Smooth muscle cell (in vitro differentiated cells): ENCODE results near the gene COQ5. TPM values are rescaled to one million over a fixed set of nuclear protein-coding genes. Genes with fewer than 3 reads are reported as not detected.

Experiments used
- DNase-seq: peaks from one replicate; lab custom pipeline; 2025; ENCODE audit not compliant: unreplicated experiment; lab: John Stamatoyannopoulos, UW
- H2AFZ ChIP-seq: fragments of 200-600 bp; sonication (generic); 2 replicates; pipeline ENCODE4 v1.6.0; 2016; ENCODE audit warnings: antibody characterized with exemption, low read depth, mild to moderate bottlenecking
- H3F3A ChIP-seq: fragments of 200-600 bp; sonication (generic); 2 replicates; pipeline ENCODE4 v1.6.0; 2017; ENCODE audit warnings: antibody characterized with exemption, low read depth
- H3K27ac ChIP-seq: fragments of 200-600 bp; sonication (generic); 2 replicates; pipeline ENCODE4 v1.5.1; 2016; ENCODE audit warnings: low read depth, mild to moderate bottlenecking
- H3K27me3 ChIP-seq: fragments of 200-600 bp; sonication (generic); 2 replicates; pipeline ENCODE4 v1.6.1; 2016; ENCODE audit warnings: low read depth, mild to moderate bottlenecking
- H3K36me3 ChIP-seq: fragments of 200-600 bp; sonication (generic); 2 replicates; pipeline ENCODE4 v1.5.1; 2016; ENCODE audit warnings: low read depth
- H3K4me1 ChIP-seq: fragments of 200-600 bp; sonication (generic); 2 replicates; pipeline ENCODE4 v1.5.1; 2016; ENCODE audit warnings: low read depth
- H3K4me2 ChIP-seq: fragments of 200-600 bp; sonication (generic); 2 replicates; pipeline ENCODE4 v1.6.0; 2016; ENCODE audit warnings: mild to moderate bottlenecking
- H3K4me3 ChIP-seq: fragments of 200-600 bp; sonication (generic); 2 replicates; pipeline ENCODE4 v1.5.1; 2016; ENCODE audit warnings: mild to moderate bottlenecking
- H3K79me2 ChIP-seq: fragments of 200-600 bp; sonication (generic); 2 replicates; pipeline ENCODE4 v1.6.0; 2016; ENCODE audit warnings: low read depth, mild to moderate bottlenecking
- H3K9ac ChIP-seq: fragments of 200-600 bp; sonication (generic); 2 replicates; pipeline ENCODE4 v1.6.0; 2016; ENCODE audit warnings: low read depth
- H3K9me3 ChIP-seq: fragments of 200-600 bp; sonication (generic); replicated peaks from 2 replicates; pipeline ENCODE4 v1.5.1; 2016; ENCODE audit warnings: low read depth
- H4K20me1 ChIP-seq: fragments of 200-600 bp; sonication (generic); 2 replicates; pipeline ENCODE4 v1.6.0; 2016; ENCODE audit warnings: low read depth
- CTCF ChIP-seq: fragments of 200-600 bp; sonication (generic); IDR thresholded peaks from 2 replicates; pipeline ENCODE4 v1.5.1; 2017; ENCODE audit warnings: borderline replicate concordance, mild to moderate bottlenecking, antibody characterized with exemption; ENCODE audit not compliant: insufficient read depth, poor library complexity, severe bottlenecking
- WGBS: methylation state at CpG from one replicate; pipeline ENCODE4 v1.1.7; 2016; ENCODE audit warnings: low lambda C conversion rate; 5-methylcytosine and 5-hydroxymethylcytosine counted together
- polyA plus RNA-seq: library from polyadenylated mRNA; unstranded; fragments of >200 nt; fragmentation: Nextera tagmentation; extraction: Ambion mirVana; gene quantifications from 2 replicates; pipeline ENCODE4 v1.2.1, GENCODE V29; 2016
- total RNA-seq: library from RNA; depleted of rRNA; stranded (reverse); fragments of >200 nt; gene quantifications from 2 replicates; pipeline ENCODE4 v1.2.3, GENCODE V29; 2014

Gene COQ5
- total and polyA plus RNA-seq, 2 experiments from 2014 or later, result 32.5 to 46.9 TPM

GRCh38 chr12:120470150-120470784 is 58.7 kb downstream of the COQ5 start:
- peaks cover 11% of the 10 kb centered on the region for H3K4me1 ChIP-seq
- H3K79me2 ChIP-seq, result peaks cover 72% of the 10 kb centered on the region
- H3K9ac ChIP-seq, result peak overlapping the region; percentile 95
- H3K27me3 ChIP-seq, result no peaks in the 10 kb centered on the region
- 68% methylated on average over 26 of the region's 26 CpGs for WGBS
- H4K20me1 ChIP-seq, result peaks cover 38% of the 10 kb centered on the region
- no peaks in the 10 kb centered on the region for H3K9me3 ChIP-seq
- H3K4me3 ChIP-seq, result peak overlapping the region; percentile 99
- DNase-seq, result no peak
- H3F3A ChIP-seq, result no peaks in the 10 kb centered on the region
- TF ChIP-seq CTCF, result no peak
- peak overlapping the region; percentile 99 for H3K4me2 ChIP-seq
- peak overlapping the region; percentile 95 for H3K27ac ChIP-seq
- no peaks in the 10 kb centered on the region for H3K36me3 ChIP-seq
- peak overlapping the region; percentile 86 for H2AFZ ChIP-seq

GRCh38 chr12:120469450-120470149 is 59.4 kb downstream of the COQ5 start, which contains the start of gene SRSF9:
Gene SRSF9, minus strand, starts transcription at chr12:120469748. Its CDS starts 139 bp downstream, at chr12:120469609.
- no peaks in the 10 kb centered on the region for H3K36me3 ChIP-seq
- H3K9me3 ChIP-seq, result no peaks in the 10 kb centered on the region
- peak; percentile 85 for TF ChIP-seq CTCF
- peak; percentile 89 for DNase-seq
- 1% methylated on average over 80 of the region's 88 CpGs for WGBS
- peaks cover 76% of the 10 kb centered on the region for H3K79me2 ChIP-seq
- H2AFZ ChIP-seq, result peak within 1 kb of the TSS; percentile 86
- H3K4me2 ChIP-seq, result peak within 1 kb of the TSS; percentile 99
- peak within 1 kb of the TSS; percentile 99 for H3K4me3 ChIP-seq
- H3K27me3 ChIP-seq, result no peaks in the 10 kb centered on the region
- no peaks in the 10 kb centered on the region for H3F3A ChIP-seq
- peak within 1 kb of the TSS; percentile 95 for H3K27ac ChIP-seq
- H3K4me1 ChIP-seq, result peaks cover 11% of the 10 kb centered on the region
- H3K9ac ChIP-seq, result peak within 1 kb of the TSS; percentile 95
- H4K20me1 ChIP-seq, result peaks cover 44% of the 10 kb centered on the region

- Histone ChIP-seq H3K79me2 (peaks cover 81% of the 10 kb centered on the region), H3K36me3 (no peaks in the 10 kb centered on the region), H3K9ac (peak overlapping the region; percentile 95), H3K4me2 (peak overlapping the region; percentile 99), H3K9me3 (no peaks in the 10 kb centered on the region), H3K4me1 (peaks cover 11% of the 10 kb centered on the region), H4K20me1 (peaks cover 51% of the 10 kb centered on the region), H2AFZ (no peak overlapping the region), H3K4me3 (peak overlapping the region; percentile 99), H3K27me3 (no peaks in the 10 kb centered on the region), H3F3A (no peaks in the 10 kb centered on the region), H3K27ac (peak overlapping the region; percentile 95)
- DNase-seq, result peak; percentile 32
- 2% methylated on average over 41 of the region's 57 CpGs for WGBS
- TF ChIP-seq CTCF, result peak; percentile 14
These were observed 60.0 kb downstream of the COQ5 start for GRCh38 chr12:120468821-120469449.
